Measurements from ENCODE around the gene OXT.

- TF ChIP-seq CTCF (IDR thresholded peaks at IDR 0.05) (no peak), POLR2A (IDR thresholded peaks at IDR 0.05) (no peak)
Observed at GRCh38 chr20:3105256-3106137, 34.1 kb downstream of the OXT start.
